ENCODE results near the gene C2orf69. TPM values are rescaled to one million over a fixed set of nuclear protein-coding genes. Genes with fewer than 3 reads are reported as not detected.

The C2orf69 gene
- total and polyA plus RNA-seq, 2 experiments from 2014 or later, result 33.4 to 39.2 TPM

DNA sequence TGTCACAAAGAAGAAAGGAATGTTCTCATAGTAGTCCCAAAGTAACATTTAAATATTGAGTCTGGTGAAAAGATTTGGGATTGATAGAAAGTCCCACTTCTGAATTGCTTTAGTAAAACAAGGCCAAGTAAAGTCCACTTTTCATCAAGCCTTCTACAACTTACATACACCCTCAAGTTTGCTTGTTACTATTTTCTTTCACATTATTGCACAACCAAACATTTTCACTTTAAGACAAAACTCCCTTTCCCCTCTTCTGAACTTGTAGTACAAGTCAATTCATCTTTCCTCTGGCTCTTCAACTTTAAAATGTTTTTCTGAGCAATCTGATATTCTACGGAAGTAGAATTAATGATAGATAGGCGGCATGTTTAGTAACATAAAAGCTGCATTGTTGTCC, 55.3 kb downstream of the C2orf69 start:
- TF ChIP-seq, protein P1, sequence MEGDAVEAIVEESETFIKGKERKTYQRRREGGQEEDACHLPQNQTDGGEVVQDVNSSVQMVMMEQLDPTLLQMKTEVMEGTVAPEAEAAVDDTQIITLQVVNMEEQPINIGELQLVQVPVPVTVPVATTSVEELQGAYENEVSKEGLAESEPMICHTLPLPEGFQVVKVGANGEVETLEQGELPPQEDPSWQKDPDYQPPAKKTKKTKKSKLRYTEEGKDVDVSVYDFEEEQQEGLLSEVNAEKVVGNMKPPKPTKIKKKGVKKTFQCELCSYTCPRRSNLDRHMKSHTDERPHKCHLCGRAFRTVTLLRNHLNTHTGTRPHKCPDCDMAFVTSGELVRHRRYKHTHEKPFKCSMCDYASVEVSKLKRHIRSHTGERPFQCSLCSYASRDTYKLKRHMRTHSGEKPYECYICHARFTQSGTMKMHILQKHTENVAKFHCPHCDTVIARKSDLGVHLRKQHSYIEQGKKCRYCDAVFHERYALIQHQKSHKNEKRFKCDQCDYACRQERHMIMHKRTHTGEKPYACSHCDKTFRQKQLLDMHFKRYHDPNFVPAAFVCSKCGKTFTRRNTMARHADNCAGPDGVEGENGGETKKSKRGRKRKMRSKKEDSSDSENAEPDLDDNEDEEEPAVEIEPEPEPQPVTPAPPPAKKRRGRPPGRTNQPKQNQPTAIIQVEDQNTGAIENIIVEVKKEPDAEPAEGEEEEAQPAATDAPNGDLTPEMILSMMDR (conservative IDR thresholded peaks at IDR 0.05; ENCODE audit: low read depth in 2 of 2), result no peak
- TF ChIP-seq ZNF331 (CRISPR knock-in tag; IDR thresholded peaks at IDR 0.05; ENCODE audit: low read depth) (no peak), EZH2 (IDR thresholded peaks at IDR 0.05; ENCODE audit: low read depth, unreplicated experiment) (no peak), CREB1 (CRISPR knock-in tag; IDR thresholded peaks at IDR 0.05; ENCODE audit: low read depth) (no peak), ETS1 (IDR thresholded peaks at IDR 0.05) (no peak), POLR2AphosphoS5 (IDR thresholded peaks at IDR 0.05; ENCODE audit: low read depth) (no peak), NANOG (IDR thresholded peaks at IDR 0.05; ENCODE audit: borderline replicate concordance) (no peak), REST (IDR thresholded peaks at IDR 0.05; ENCODE audit: unreplicated experiment) (no peak), STAT1 (IDR thresholded peaks at IDR 0.05; ENCODE audit: unreplicated experiment) (no peak), EZH2phosphoT487 (IDR thresholded peaks at IDR 0.05; ENCODE audit: unreplicated experiment) (no peak), JUNB (IDR thresholded peaks at IDR 0.05; ENCODE audit: unreplicated experiment) (no peak)
- Histone ChIP-seq H3K4me3 (no peak overlapping the region), H2AFZ (no peak overlapping the region), H3F3A (replicated peaks; ENCODE audit: low read depth) (no peaks in the 10 kb centered on the region), H3K4me2 (no peak overlapping the region), H3K36me3 (ENCODE audit: insufficient read depth) (peaks cover 35% of the 10 kb centered on the region), H3K27ac (ENCODE audit: low read depth) (no peak overlapping the region), H3K4me1 (ENCODE audit: insufficient read depth) (no peaks in the 10 kb centered on the region), H4K20me1 (replicated peaks; ENCODE audit: insufficient read depth) (no peaks in the 10 kb centered on the region), H3K27me3 (ENCODE audit: insufficient read depth) (no peaks in the 10 kb centered on the region), H3K9me2 (ENCODE audit: insufficient read depth) (no peaks in the 10 kb centered on the region), H3K79me2 (replicated peaks; ENCODE audit: insufficient read depth) (no peaks in the 10 kb centered on the region)
- Mint-ChIP-seq H3K4me3 (no peak overlapping the region), H3K27me3 (ENCODE audit: insufficient read depth, low read depth, poor library complexity) (no peaks in the 10 kb centered on the region), H3K4me1 (no peaks in the 10 kb centered on the region), H3K9me3 (no peaks in the 10 kb centered on the region), H3K36me3 (ENCODE audit: low read depth) (peaks cover 28% of the 10 kb centered on the region), H3K27ac (no peak overlapping the region)
- ATAC-seq (no peak), DNase-seq (ENCODE audit: low spot score) (no peak)

All from GM23338 (cell line).